HG02885 (cell line): Measurements from ENCODE around the gene MYH14.
"Not testable (repeated sequence)": the region's sequence is repeated elsewhere in the genome, so short reads cannot be mapped to it uniquely, and the experiment has no call there.

Experiments used
- ATAC-seq: cut with Tn5 transposase; IDR thresholded peaks from one replicate; pipeline ENCODE4 v1.9.1; 2021; ENCODE audit warnings: mild to moderate bottlenecking; ENCODE audit not compliant: unreplicated experiment, poor library complexity

The MYH14 gene

GRCh38 chr19:50349277-50350057, 146.0 kb downstream of the MYH14 start:
- no peak for ATAC-seq

- ATAC-seq = no peak
Observed at GRCh38 chr19:50352242-50352641, 148.8 kb downstream of the MYH14 start.

- not testable (repeated sequence) for ATAC-seq
Observed at GRCh38 chr19:50353487-50353880, 150.1 kb downstream of the MYH14 start.

GRCh38 chr19:50356691-50357177, 153.3 kb downstream of the MYH14 start:
- no peak for ATAC-seq

- ATAC-seq = peak; percentile 64
Observed at GRCh38 chr19:50357178-50358100, 154.0 kb downstream of the MYH14 start.

- peak; percentile 39 for ATAC-seq
Observed at GRCh38 chr19:50358483-50359327, 155.3 kb downstream of the MYH14 start.

GRCh38 chr19:50359328-50359818, 156.0 kb downstream of the MYH14 start:
- ATAC-seq = no peak
